Mucosa of rectum (tissue), 2 donors: Measurements from ENCODE around the gene TPST2.

Experiments
- H3K27ac ChIP-seq, 2 donors: one replicate each; pipeline ENCODE4 v1.7.0; 2013; ENCODE audit warnings: inconsistent platforms in 2 of 2, low read depth in 2 of 2, low read length in 2 of 2
- H3K27me3 ChIP-seq, 2 donors: one replicate each; pipeline ENCODE4 v1.7.0; 2013; ENCODE audit warnings: low read length in 2 of 2; ENCODE audit not compliant: control insufficient read depth in 2 of 2, insufficient read depth in 2 of 2
- H3K36me3 ChIP-seq, 2 donors: one replicate each; pipeline ENCODE4 v1.7.0; 2013; ENCODE audit warnings: low read length in 2 of 2; ENCODE audit not compliant: control insufficient read depth in 2 of 2, insufficient read depth in 2 of 2
- H3K4me1 ChIP-seq, 2 donors: one replicate each; pipeline ENCODE4 v1.7.0; 2013; ENCODE audit warnings: low read length in 2 of 2, mild to moderate bottlenecking in 1 of 2; ENCODE audit not compliant: control insufficient read depth in 2 of 2, insufficient read depth in 2 of 2
- H3K4me3 ChIP-seq, 2 donors: one replicate each; pipeline ENCODE4 v1.7.0; 2013; ENCODE audit warnings: low read length in 2 of 2
- H3K9ac ChIP-seq, 2 donors: one replicate each; pipeline ENCODE4 v1.7.0; 2013; ENCODE audit warnings: low read length in 2 of 2, low read depth in 1 of 2, mild to moderate bottlenecking in 1 of 2
- H3K9me3 ChIP-seq, 2 donors: one replicate each; pipeline ENCODE4 v1.7.0; 2013; ENCODE audit warnings: low read length in 2 of 2; ENCODE audit not compliant: control insufficient read depth in 2 of 2
- donor health status: healthy.
- donor health status: Normal muscosa, but diverticular disease.

TPST2 gene

GRCh38 chr22:26589845-26590736 lies at the start of gene TPST2:
TPST2 (minus strand) TSS chr22:26590132; CDS start chr22:26541630, 48,502 bp downstream.
- H3K4me1 ChIP-seq, result peaks cover 21 to 24% of the 10 kb centered on the region in 2 donors
- peak within 1 kb of the TSS; percentile 75 to 86 for H3K4me3 ChIP-seq
- no peaks in the 10 kb centered on the region for H3K27me3 ChIP-seq
- H3K9ac ChIP-seq, result peak within 1 kb of the TSS; percentile 77 to 80
- peak within 1 kb of the TSS; percentile 57 to 75 for H3K27ac ChIP-seq
- no peaks in the 10 kb centered on the region for H3K36me3 ChIP-seq
- no peaks in the 10 kb centered on the region for H3K9me3 ChIP-seq

- Histone ChIP-seq H3K27me3 (peaks cover 0 to 4% of the 10 kb centered on the region in 2 donors), H3K36me3 (no peaks in the 10 kb centered on the region), H3K9me3 (no peaks in the 10 kb centered on the region), H3K9ac (no peak overlapping the region), H3K4me3 (no peak overlapping the region), H3K27ac (no peak overlapping the region), H3K4me1 (no peaks in the 10 kb centered on the region)
Measured at GRCh38 chr22:26636296-26636695, 46.4 kb upstream of the TPST2 start.

GRCh38 chr22:26635117-26635516 lies 45.2 kb upstream of the TPST2 start:
- Histone ChIP-seq H3K4me3 (no peak overlapping the region), H3K36me3 (no peaks in the 10 kb centered on the region), H3K4me1 (no peaks in the 10 kb centered on the region), H3K9me3 (no peaks in the 10 kb centered on the region), H3K27ac (no peak overlapping the region), H3K27me3 (peaks cover 0 to 4% of the 10 kb centered on the region in 2 donors), H3K9ac (no peak overlapping the region)

- Histone ChIP-seq H3K9me3 (no peaks in the 10 kb centered on the region), H3K27ac (no peak overlapping the region), H3K4me1 (peaks cover 0 to 2% of the 10 kb centered on the region in 2 donors), H3K4me3 (no peak overlapping the region), H3K9ac (no peak overlapping the region), H3K27me3 (peaks cover 0 to 4% of the 10 kb centered on the region in 2 donors), H3K36me3 (no peaks in the 10 kb centered on the region)
Measured at GRCh38 chr22:26634189-26634588, 44.3 kb upstream of the TPST2 start.

GRCh38 chr22:26632422-26633155 lies 42.7 kb upstream of the TPST2 start:
- Histone ChIP-seq H3K9me3 (no peaks in the 10 kb centered on the region), H3K9ac (no peak overlapping the region), H3K27me3 (no peaks in the 10 kb centered on the region), H3K4me3 (no peak overlapping the region), H3K4me1 (peaks cover 6 to 8% of the 10 kb centered on the region in 2 donors), H3K36me3 (no peaks in the 10 kb centered on the region), H3K27ac (no peak overlapping the region)

- no peak overlapping the region for H3K9ac ChIP-seq
- H3K4me1 ChIP-seq, result peaks cover 6 to 8% of the 10 kb centered on the region in 2 donors
- H3K27ac ChIP-seq, result no peak overlapping the region
- H3K27me3 ChIP-seq, result no peaks in the 10 kb centered on the region
- no peak overlapping the region for H3K4me3 ChIP-seq
- no peaks in the 10 kb centered on the region for H3K9me3 ChIP-seq
- H3K36me3 ChIP-seq, result no peaks in the 10 kb centered on the region
Measured at GRCh38 chr22:26631282-26631681, 41.4 kb upstream of the TPST2 start.

- Histone ChIP-seq H3K9me3 (no peaks in the 10 kb centered on the region), H3K27me3 (no peaks in the 10 kb centered on the region), H3K36me3 (no peaks in the 10 kb centered on the region), H3K4me1 (peaks cover 6 to 8% of the 10 kb centered on the region in 2 donors), H3K9ac (no peak overlapping the region), H3K27ac (no peak overlapping the region), H3K4me3 (no peak overlapping the region)
Measured at GRCh38 chr22:26629988-26630761, 40.2 kb upstream of the TPST2 start.

GRCh38 chr22:26624803-26625202 lies 34.9 kb upstream of the TPST2 start:
- Histone ChIP-seq H3K27ac (no peak overlapping the region), H3K4me1 (peaks cover 6 to 8% of the 10 kb centered on the region in 2 donors), H3K9ac (no peak overlapping the region), H3K27me3 (no peaks in the 10 kb centered on the region), H3K9me3 (no peaks in the 10 kb centered on the region), H3K36me3 (no peaks in the 10 kb centered on the region), H3K4me3 (no peak overlapping the region)

GRCh38 chr22:26623984-26624383 lies 34.1 kb upstream of the TPST2 start:
- Histone ChIP-seq H3K4me1 (peaks cover 5 to 6% of the 10 kb centered on the region in 2 donors), H3K27me3 (no peaks in the 10 kb centered on the region), H3K9me3 (no peaks in the 10 kb centered on the region), H3K4me3 (no peak overlapping the region), H3K9ac (no peak overlapping the region), H3K36me3 (no peaks in the 10 kb centered on the region), H3K27ac (no peak overlapping the region)
